CD4-positive, alpha-beta T cell treated with Interleukin-17A for 4 hours (primary cell): Measurements from ENCODE around the gene ATP2B2.
"Not testable (repeated sequence)": the region's sequence is repeated elsewhere in the genome, so short reads cannot be mapped to it uniquely, and the experiment has no call there.

Experiments used
- DNase-seq: peaks from one replicate; pipeline ENCODE4 v3.0.0-alpha.2; 2020; ENCODE audit warnings: mixed read lengths

The ATP2B2 gene

DNA sequence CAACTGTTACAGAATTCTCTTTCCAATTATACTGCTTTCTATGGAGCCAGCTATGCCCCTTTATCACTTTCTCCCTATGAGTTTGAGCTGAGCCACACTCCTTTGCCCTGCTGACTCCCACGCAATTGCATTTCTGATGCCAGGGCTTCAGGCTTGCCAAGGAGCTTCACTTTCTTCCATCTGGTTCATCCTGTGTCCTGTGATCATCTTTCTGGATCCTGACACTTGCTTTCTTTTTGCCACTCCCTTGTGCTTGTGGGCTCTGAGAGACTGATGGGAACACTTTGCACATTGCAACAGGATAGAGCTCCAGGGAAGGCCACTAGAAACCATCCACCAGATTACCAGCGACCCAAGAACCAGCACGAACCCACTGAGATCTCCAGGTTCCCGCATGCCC, 107.5 kb downstream of the ATP2B2 start:
- no peak for DNase-seq

DNA sequence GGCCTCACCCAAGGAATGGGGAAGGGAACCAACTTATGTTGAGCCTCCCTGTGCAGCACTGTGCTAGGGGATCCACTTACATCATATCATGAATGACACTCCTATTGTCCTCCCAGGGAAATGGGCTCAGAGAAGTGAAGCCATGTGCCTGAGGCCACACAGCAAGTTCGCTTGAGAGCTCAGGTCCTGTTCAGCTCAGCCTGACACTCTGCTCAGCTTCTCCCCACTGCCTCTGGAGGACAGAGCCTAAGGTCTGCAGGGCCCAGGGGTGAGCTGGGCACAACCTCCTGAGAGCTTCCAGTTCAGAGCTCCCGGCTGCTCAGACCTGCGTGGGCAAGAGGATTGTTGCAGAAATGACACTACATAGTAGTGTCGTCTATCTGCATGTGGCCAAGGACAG, 108.5 kb downstream of the ATP2B2 start:
- no peak for DNase-seq

DNA sequence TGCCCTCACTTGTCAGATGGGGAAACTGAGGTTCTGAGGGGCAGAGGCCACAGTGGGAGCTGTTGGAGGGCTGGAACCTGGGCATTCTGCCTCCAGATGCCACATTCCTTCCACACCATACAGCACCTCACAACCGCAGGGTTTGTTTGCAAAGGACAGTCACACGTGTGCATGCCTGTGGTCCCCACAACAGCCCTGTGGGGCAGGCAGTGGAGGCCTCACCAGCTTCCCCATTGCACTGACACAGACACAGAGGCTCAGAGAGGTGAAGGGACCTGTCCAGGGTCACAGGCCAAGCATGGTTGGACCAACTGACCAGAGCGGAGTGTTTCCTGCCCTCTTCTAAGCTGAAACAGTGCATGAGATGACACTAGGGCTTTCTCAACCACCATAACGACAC, 109.3 kb downstream of the ATP2B2 start:
- DNase-seq, result peak; percentile 18

DNA sequence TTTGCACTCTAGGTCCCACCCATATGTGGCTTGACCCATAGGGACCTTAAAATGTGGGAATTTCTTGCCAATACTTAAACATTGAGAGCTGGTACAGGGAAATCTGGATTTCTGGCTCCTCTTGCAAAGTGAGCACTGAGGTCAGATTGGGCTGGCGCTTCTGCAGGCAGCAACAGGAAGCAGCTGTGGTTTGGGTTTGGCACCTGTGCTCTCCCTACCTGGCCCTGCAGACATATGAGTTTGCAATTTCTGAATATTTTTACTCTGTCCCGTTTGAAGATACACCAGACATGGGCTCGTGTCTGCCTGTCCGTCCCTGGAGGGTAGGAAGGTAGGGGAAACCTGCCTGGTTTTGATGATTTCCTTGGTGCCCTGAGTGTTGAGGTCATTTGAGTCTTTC, 109.7 kb downstream of the ATP2B2 start:
- DNase-seq, result peak; percentile 66

DNA sequence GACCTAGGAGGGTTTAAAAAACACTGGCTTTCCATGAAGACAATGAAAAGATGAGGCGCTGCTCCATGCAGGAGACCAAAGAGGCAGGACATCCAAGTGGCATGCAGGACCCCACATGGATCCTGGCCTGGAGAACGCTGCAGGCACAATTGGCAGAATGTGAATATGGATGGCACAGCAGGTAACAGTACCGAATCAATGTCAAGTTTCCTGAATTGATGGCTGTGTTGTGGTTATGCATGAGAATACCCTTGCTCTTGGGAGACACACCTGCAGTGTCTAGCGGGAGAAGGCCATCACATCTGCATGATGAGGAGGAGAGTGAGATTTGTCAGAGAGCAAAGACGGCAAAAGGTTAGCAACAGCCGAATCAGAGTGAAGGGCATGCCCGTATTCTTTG, 110.2 kb downstream of the ATP2B2 start:
- DNase-seq, result no peak

DNA sequence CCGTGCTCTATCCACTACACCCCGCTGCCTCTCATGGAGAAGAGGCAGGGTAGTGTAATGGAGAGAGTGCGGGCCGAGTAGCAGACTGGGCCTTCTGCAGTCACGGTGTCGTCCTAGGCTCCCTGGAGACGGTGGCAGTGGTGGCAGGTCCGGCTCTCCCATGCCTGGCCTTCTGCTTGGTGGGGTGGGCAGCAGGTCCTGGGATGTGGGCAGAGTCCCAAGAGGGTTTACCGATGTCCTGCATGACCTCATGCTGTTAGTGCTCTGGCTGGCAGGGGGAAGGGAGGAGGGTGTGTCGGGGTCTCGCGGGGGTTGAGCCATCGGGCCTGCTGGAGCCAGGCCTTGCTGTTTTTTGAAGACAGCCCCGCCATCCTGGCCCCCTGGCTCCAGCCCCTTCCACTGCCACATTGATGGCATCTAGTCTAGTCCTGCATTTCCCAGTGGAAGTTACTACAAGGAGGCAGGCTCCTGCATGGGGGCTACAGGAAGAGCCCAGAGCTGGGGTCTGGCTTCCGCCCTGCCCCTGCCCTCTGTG, 110.8 kb downstream of the ATP2B2 start:
- no peak for DNase-seq

DNA sequence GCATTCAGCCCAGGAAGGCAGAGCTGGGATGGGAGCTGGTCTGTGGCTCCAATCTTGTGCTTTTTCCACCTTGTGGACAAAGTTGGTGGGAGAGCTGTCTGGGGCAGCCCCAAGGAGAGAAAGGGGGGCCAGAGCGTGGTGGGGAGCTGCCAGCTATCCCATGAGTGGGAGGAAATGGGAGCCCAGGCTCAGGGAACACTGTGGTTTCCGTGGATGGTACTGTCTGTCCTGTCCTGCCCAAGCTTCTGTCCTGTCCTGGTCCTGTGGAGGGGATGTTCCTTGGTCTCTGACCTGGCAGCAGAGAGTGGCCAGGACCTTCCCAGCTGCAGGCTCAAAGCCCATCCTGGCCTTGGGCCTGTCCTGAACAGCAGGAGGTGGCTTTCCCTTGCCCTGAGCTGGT, 111.9 kb downstream of the ATP2B2 start:
- no peak for DNase-seq

DNA sequence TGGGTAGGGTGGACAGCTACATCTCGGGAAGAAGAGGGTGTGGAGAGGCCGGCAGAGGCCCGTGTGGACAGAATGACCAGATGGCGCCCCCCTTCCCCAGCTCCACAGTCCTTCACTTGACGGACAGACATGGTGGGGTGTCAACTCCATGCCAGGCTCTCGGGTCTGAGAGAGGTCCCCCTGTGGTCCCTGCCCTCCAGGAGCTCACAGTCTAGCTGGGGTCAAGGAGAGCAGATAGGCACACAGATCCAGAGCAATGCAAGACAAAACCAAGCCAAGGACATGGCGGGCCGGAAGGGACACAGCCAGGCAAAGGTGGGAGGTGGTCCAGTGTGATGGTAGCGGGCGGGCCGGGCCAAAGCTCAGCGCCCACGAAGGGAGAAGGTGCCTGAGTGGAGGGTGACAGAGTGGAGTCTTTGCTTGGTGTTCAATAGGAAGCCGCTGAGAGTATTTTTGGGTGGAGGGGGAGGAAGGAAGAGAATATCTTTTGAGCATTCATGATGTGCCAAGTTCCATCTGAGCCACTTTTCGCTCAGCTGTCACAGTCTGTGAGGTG, 112.4 kb downstream of the ATP2B2 start:
- no peak for DNase-seq

DNA sequence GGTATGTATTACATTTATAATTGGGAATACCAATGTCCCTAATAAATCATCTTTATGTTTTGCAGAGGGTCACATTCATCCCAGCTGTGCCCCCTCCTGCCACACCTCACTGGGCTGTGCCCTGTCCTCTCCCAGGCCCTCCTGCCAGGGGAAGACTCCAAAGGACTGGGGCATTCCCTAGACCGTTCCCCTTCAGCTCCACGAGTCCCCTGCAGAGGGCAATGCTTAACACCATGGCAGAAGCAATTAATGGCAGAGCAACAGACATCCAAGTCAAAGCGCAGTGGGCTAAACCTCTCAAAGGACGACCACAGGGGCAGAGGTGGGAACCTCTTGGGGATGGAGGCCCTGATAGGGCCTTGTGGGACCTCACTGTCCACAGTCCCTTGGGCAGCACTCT, 113.1 kb downstream of the ATP2B2 start:
- DNase-seq, result no peak

DNA sequence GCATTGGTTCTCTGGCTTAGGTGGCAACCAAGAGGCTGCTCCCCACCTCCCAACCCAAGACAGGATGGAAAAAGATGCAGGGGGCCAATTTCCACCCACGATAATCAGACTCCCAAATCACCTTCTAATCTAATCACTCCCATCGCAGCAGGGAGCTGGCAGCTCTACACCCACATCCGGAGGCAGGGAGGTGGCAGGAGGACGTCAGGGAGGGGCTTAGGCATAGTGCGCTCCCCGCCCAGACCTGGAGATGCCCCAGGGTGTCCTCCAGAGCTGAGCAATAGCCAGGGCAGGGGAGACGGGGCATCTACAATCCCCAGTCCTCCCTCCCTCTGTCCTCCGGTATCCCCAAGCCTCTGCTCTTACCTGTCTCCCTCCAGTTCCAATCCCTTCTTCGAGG, 114.0 kb downstream of the ATP2B2 start:
- peak; percentile 34 for DNase-seq

DNA sequence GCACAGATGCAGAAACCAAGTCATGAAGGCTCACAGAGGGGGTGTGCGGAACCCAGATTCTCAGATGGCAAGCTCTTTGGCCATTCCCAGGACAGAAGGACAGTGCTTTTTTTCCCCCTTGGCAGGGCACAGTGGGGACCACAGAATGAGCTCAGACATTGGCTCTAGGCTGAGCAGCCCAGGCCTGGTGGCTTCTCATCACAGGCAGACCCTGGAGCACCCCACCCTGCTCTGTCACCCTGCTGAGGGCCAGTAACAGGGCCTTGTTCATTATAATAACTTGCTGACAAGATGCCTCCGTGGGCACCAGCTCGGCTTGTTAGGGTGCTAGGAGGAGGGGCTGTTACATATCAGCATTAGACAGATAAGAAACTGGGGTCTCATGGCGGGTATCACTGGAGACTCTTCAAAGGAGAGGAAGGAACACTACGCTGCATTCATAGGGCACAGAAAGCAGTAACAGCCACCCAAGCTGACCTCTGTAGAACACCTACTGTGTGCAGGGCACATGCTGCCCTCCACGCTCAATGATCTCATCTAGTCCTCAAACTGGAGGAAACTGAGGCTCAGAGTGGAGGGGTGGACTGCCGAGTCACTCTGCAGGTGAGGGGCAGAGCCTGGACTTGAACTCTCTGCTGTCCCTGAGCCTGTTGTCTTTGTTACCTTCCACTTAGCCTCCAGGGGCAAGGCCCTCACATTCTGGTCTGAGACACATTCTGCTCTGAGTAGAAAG, 114.6 kb downstream of the ATP2B2 start:
- DNase-seq, result no peak

DNA sequence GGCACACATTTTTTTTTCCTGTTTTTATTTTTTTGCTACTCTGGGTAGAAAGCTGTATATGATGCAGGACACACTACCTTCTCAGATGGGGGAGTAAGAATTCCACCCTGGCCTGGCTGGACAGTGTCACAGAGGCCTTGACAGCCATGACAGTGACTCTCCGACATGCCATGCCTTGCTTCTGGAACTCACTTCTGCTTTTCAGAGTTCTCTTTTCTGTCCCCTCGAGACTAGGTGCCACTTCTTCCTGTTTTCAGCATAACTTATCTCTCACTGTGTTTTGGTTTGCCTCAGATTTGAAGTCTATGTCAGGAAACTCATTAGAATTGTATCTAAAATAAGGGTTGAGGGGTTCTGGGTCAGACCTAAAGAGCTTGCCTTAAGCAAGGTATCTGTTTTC, 115.4 kb downstream of the ATP2B2 start:
- DNase-seq, result no peak

DNA sequence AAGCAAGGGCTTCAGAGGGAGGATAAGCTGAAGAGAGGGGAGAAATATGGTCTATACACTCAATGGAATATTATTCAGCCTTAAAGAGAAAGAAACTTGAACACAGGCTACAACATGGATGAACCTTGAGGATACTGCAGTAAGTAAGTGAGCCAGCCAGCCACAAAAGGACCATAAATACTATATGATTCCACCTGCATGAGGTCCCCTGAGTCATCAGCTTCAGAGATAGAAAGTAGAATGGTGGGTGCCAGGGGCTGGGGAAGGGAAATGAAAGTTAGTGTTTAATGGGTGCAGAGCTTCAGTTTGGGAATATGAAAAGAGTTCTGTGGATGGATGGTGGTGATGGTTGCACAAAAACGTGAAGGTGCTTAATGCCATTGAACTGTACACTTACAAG, 116.0 kb downstream of the ATP2B2 start:
- DNase-seq, result no peak

DNA sequence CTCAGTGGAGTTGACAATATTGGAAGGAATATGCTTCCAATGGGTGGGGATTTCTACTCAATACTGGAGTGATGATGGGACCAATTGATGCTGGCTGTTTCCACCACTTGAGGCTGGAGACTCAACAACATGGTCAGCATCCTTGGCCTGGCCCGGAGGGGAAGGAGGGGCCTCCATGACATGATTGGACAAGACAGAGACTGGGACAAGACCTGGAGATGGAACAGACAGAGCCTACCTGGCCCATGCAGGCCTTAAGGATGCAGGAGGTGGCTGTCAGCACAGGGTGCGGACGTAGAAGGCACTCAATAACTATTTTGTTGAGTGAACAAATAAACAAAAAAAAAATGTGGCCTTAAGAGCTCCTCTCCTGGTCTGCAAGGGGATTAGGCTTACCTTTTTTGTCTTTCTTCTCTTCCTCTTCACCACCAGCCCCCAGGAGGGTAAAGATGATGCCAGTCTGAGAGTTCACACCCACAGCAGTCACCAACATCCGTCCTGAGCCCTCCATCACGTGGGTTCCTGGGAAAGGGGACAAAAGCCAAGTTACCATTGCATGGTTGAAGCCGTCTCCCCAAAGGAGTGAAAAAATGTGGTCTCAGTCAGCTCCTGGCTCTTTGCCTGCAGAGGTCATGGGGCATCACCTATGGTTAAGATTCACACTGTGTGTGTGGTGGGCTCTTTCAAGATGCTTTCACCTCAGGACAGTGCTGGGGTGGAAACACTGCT, 117.3 kb downstream of the ATP2B2 start:
- no peak for DNase-seq

DNA sequence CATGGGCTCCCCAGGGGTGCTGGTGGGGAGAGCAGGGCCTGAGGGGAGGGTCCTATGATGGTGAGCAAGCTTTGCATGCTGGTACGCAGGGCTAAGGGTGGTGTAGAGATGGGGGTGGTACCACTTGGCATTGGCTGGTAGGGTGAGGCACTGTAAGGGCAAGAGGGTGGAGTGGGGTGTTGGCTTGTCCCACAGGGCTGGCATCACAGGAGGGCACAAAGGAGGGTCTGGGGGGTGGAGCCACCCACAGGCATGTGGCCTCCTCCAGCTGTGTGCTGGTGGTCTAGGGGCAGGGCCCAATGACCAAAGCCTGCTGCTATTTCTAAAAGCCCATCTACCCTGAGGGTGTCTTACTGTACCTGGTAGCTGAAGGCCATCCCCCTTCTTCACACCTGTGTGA, 119.3 kb downstream of the ATP2B2 start:
- DNase-seq, result no peak

DNA sequence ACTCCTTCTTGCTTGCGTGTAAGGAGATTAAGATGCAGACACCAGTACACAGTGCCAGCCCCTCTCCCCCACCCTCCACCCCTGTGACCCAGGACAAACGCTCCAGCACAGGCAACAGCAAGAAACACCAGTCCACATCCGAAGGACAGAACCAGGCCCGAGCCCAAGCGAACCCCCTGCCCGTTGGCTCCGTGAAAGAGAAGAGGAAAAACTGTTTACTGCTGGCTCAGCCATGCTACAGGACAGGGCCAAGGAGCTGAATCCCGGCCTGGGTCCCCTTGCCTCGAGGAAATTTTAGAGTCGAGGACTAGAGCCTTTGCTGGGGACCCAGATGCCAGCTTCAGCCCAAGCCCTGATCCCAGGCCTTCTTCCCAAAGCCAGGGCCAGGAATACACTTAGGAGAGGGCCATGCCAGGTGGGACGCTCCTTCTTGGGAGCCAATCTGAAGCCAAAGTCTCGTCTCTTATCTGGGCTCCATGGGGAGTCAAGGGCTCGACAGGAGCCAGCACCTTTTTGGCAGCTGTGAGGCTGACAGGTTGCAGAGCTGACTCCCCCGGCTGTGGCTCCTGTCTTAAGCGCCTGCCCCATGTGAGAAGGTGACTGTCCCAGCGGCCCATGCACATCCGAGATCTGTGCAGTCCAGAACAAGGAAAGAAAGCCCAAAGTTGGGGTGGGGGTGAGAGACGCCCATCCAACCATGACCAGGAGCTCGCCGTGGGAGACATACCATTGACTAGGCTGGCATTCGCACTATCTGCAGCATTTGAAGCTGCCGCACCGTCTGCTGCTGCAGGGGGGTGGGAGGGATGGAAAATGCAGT, 120.6 kb downstream of the ATP2B2 start:
- DNase-seq, result no peak

DNA sequence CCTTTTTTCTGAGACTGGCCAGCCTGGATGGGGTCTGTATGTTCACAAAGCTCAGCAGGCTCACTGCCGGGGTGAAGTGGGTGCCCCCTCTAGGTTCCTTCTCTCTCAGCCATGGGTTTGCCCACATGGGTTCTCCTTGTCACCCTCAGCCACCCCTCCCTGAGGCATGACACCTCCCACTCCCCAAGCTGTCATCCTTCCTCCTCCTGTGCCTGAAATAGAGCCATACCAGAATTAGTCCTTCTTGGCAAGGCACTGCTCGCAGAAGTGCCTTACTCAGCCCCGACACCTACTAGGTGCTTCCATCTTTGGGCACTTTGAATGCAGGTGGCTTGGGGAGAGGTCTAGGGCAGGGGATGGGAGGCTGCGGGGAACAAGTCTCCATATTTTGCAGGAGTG, 121.5 kb downstream of the ATP2B2 start:
- no peak for DNase-seq

DNA sequence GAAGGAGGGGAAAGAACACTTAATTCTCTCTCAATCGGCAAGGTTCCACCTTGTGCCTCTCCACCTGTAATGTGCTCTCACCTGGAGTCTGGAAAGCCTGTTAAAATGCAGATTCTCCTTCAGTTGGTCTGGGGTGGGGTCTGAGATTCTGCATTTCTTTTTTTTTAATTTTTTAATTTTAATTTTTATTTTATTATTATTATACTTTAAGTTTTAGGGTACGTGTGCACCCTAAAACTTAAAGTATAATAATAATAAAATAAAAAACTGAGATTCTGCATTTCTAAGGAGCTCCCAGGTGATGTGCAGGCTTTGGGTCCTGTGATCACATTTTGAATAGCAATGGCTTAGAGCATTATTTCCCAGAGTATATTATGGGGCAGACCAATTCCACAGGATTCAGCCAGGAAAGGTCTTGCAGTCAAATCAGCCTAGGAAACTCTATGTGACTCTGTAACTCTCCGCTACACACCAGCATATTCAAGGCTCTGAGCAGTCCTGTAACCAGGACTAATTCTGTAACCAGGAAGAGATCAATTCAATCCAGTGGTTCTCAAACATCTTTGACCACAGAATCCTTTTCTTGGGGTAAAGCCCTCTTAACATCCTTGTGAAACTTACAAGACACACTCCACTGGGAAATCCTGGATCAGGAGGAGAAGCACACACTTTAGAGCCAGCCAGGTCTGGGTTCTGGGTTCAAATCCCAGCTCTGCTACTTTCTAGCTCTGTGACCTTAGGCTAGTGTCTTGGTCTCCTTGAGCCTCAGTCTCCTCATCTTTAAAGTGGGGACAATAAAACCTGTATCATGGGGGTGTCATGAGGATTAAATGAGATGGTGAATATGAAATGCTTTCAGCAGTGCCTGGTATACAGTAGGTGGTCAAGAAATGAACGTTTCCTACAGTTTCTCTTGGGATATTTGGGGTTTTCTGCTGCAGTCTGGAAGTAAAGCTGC, 122.2 kb downstream of the ATP2B2 start:
- DNase-seq, result no peak

DNA sequence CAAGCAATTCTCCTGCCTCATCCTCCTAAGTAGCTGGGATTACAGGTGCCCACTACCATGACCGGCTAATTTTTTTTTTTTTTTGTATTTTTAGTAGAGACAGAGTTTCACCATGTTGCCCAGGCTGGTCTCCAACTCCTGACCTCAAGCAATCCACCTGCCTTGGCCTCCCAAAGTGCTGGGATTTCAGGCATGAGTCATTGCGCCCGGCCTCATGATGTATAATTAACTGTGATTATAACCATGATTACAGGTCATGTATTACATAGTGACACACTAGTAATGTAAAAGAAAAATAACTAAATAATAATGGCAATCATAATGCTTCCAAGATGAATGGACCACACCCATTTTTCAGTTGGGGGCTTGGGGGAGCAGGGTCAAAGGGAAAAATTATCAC, 122.9 kb downstream of the ATP2B2 start:
- DNase-seq, result not testable (repeated sequence)

DNA sequence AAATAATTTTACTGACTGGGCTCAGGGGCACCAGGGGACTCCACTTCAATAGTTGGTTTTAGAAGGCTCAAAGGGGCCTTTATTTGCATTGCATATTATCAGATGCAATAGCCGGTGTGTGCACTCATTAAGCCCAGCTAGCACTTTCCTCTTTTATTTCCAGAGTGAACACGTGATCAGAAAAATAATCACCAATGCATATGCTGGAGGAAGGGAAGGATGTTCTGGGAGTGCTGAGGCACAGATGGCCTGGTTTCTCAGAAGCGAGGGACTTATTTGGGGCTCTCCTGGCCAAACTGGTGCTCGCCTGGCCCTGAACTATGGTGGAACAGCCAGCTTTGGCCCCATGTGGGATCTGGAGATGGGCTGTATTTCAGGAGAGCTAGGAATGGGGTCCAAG, 124.0 kb downstream of the ATP2B2 start:
- DNase-seq, result no peak

DNA sequence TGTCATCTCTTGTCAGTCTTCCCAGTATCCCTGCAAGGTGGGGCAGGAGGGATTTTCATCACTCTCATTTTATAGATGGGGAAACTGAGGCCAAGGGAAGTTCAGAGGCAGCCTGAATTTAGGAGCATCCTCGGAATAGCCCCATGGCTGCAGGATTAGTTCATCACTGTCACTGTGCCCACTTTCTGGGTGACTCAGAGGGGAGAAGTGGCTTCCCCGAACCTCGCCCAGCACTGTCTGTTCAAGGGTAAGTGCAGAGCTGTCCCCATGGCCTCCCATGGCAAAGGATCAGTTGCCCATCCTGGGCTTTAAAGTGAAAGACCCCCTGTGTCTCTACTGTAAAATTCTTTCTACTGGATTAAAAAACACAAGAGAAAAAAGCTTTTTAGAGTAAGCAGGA, 124.5 kb downstream of the ATP2B2 start:
- DNase-seq, result no peak

DNA sequence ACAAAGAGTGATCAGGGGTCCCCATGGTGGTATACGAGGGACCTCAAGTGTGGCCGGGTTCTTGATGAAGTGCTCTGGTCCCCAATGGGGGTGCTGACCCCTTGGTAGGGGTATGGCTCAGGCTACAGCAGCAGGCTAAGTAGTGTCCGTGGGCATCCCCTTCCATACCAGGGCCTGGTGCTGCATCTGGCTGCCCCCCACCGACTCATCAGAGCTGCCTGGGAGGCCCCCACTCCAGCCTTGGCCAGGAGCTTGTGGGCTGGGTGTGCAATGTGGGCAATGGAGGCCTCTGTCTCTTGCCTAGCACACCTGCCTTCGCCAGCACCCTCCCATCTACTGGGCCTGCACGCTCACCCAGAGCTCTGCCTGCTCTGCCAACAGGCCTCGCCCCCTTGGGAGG, 125.4 kb downstream of the ATP2B2 start:
- no peak for DNase-seq
